Activated CD8-positive, alpha-beta T cell treated with anti-CD3 and anti-CD28 coated beads, Interleukin-2, amount 10 ng/mL, durations not matched to agents 7 days and 5 days (primary cell): ENCODE measurements around the gene CWC27. TPM values are rescaled to one million over a fixed set of nuclear protein-coding genes. Genes with fewer than 3 reads are reported as not detected.

Source experiments
- ATAC-seq: fragments of 150-1000 bp; cut with Tn5 transposase; one replicate; pipeline ENCODE4 v1.10.0; 2021; ENCODE audit warnings: moderate library complexity
- CTCF ChIA-PET: fragments of 350-600 bp; sonication (Branson Sonifier 250); formaldehyde crosslinking; loops from one replicate; lab custom pipeline; 2021; ENCODE audit warnings: antibody characterized with exemption; lab: Charles Lee
- POLR2A ChIA-PET: fragments of 350-600 bp; sonication (Branson Sonifier 250); formaldehyde crosslinking; loops from one replicate; lab custom pipeline; 2021; ENCODE audit warnings: antibody characterized with exemption; lab: Charles Lee
- DNase-seq: peaks from one replicate; pipeline ENCODE4 v3.0.0-alpha.2; 2020
- H3K27ac Mint-ChIP-seq: one replicate; pipeline ENCODE4 v1.8.0; 2021; ENCODE audit warnings: mild to moderate bottlenecking, mixed read lengths
- H3K27me3 Mint-ChIP-seq: one replicate; pipeline ENCODE4 v1.8.0; 2021; ENCODE audit warnings: low read depth, mixed read lengths
- H3K36me3 Mint-ChIP-seq: one replicate; pipeline ENCODE4 v1.8.0; 2021; ENCODE audit warnings: low read depth, mixed read lengths
- H3K4me1 Mint-ChIP-seq: one replicate; pipeline ENCODE4 v1.8.0; 2021; ENCODE audit warnings: low read depth, mixed read lengths
- H3K4me3 Mint-ChIP-seq: one replicate; pipeline ENCODE4 v1.8.0; 2021; ENCODE audit warnings: mild to moderate bottlenecking, mixed read lengths
- H3K9me3 Mint-ChIP-seq: one replicate; pipeline ENCODE4 v1.8.0; 2022; ENCODE audit warnings: mixed read lengths; ENCODE audit not compliant: insufficient read depth
- total RNA-seq, 2 experiments: library from RNA; stranded (reverse); gene quantifications; one replicate each; pipeline ENCODE4 v1.2.3, GENCODE V29; 2021

CWC27 gene
- total RNA-seq, 2 experiments from 2014 or later, result 23.2 to 23.7 TPM

GRCh38 chr5:64839936-64840335 is 71.2 kb downstream of the CWC27 start:
- no peak for ATAC-seq
- no peaks in the 10 kb centered on the region for H3K27me3 Mint-ChIP-seq
- H3K27ac Mint-ChIP-seq, result no peak overlapping the region
- H3K36me3 Mint-ChIP-seq, result peaks cover 22% of the 10 kb centered on the region
- H3K9me3 Mint-ChIP-seq, result peaks cover 3% of the 10 kb centered on the region
- no peak for DNase-seq
- ChIA-PET CTCF (interaction anchor here (1.0 kb wide), 1 partner anchor 643 kb away, joined by 3 read pairs; no protein-coding TSS in a partner anchor), POLR2A (no interaction called here)
- H3K4me3 Mint-ChIP-seq, result no peak overlapping the region
- H3K4me1 Mint-ChIP-seq, result no peaks in the 10 kb centered on the region

GRCh38 chr5:64840958-64841357 is 72.2 kb downstream of the CWC27 start:
- ChIA-PET CTCF (no interaction called here), POLR2A (no interaction called here)

GRCh38 chr5:64853777-64854176 is 85.0 kb downstream of the CWC27 start:
- ChIA-PET POLR2A (no interaction called here), CTCF (no interaction called here)
- ATAC-seq (no peak), DNase-seq (no peak)
- Mint-ChIP-seq H3K4me3 (no peak overlapping the region), H3K9me3 (no peaks in the 10 kb centered on the region), H3K36me3 (peaks cover 4% of the 10 kb centered on the region), H3K4me1 (no peaks in the 10 kb centered on the region), H3K27me3 (no peaks in the 10 kb centered on the region), H3K27ac (no peak overlapping the region)

More at GRCh38 chr5:64840958-64841357, 72.2 kb downstream of the CWC27 start:
- Mint-ChIP-seq H3K36me3 (peaks cover 28% of the 10 kb centered on the region), H3K27me3 (no peaks in the 10 kb centered on the region), H3K4me3 (no peak overlapping the region), H3K9me3 (peaks cover 12% of the 10 kb centered on the region), H3K27ac (no peak overlapping the region), H3K4me1 (no peaks in the 10 kb centered on the region)
- DNase-seq (no peak), ATAC-seq (no peak)

- H3K27me3 Mint-ChIP-seq, result no peaks in the 10 kb centered on the region
- no peak for DNase-seq
- no peak overlapping the region for H3K4me3 Mint-ChIP-seq
- H3K4me1 Mint-ChIP-seq, result no peaks in the 10 kb centered on the region
- H3K36me3 Mint-ChIP-seq, result peaks cover 4% of the 10 kb centered on the region
- H3K27ac Mint-ChIP-seq, result no peak overlapping the region
- H3K9me3 Mint-ChIP-seq, result no peaks in the 10 kb centered on the region
- ChIA-PET POLR2A (interaction anchor here (0.7 kb wide), 1 partner anchor 72 kb away, joined by 6 read pairs; no protein-coding TSS in a partner anchor), CTCF (no interaction called here)
- ATAC-seq, result no peak
Measured at GRCh38 chr5:64854855-64855254, 86.1 kb downstream of the CWC27 start.

- DNase-seq (no peak), ATAC-seq (no peak)
- CTCF ChIA-PET, result no interaction called here
- POLR2A ChIA-PET, result no interaction called here
- Mint-ChIP-seq H3K9me3 (no peaks in the 10 kb centered on the region), H3K4me1 (no peaks in the 10 kb centered on the region), H3K36me3 (no peaks in the 10 kb centered on the region), H3K27ac (no peak overlapping the region), H3K27me3 (no peaks in the 10 kb centered on the region), H3K4me3 (no peak overlapping the region)
Measured at GRCh38 chr5:64859881-64860280, 91.2 kb downstream of the CWC27 start.

- no peaks in the 10 kb centered on the region for H3K36me3 Mint-ChIP-seq
- CTCF ChIA-PET, result interaction anchor here (0.6 kb wide), 1 partner anchor 281 kb away, joined by 3 read pairs; no protein-coding TSS in a partner anchor
Measured at GRCh38 chr5:64861281-64861680, 92.6 kb downstream of the CWC27 start.

GRCh38 chr5:64864171-64864570 is 95.4 kb downstream of the CWC27 start:
- POLR2A ChIA-PET, result no interaction called here
- peaks cover 3% of the 10 kb centered on the region for H3K4me1 Mint-ChIP-seq
- no peaks in the 10 kb centered on the region for H3K9me3 Mint-ChIP-seq
- CTCF ChIA-PET, result no interaction called here
- no peak overlapping the region for H3K27ac Mint-ChIP-seq
- ATAC-seq, result no peak
- no peaks in the 10 kb centered on the region for H3K36me3 Mint-ChIP-seq
- H3K4me3 Mint-ChIP-seq, result no peak overlapping the region
- no peaks in the 10 kb centered on the region for H3K27me3 Mint-ChIP-seq
- DNase-seq, result no peak

More at GRCh38 chr5:64861281-64861680, 92.6 kb downstream of the CWC27 start:
- Mint-ChIP-seq H3K9me3 (no peaks in the 10 kb centered on the region), H3K27ac (no peak overlapping the region), H3K4me3 (no peak overlapping the region), H3K27me3 (no peaks in the 10 kb centered on the region), H3K4me1 (peaks cover 3% of the 10 kb centered on the region)
- POLR2A ChIA-PET, result no interaction called here
- DNase-seq (no peak), ATAC-seq (no peak)

GRCh38 chr5:64865662-64866061 is 96.9 kb downstream of the CWC27 start:
- H3K4me1 Mint-ChIP-seq, result peaks cover 3% of the 10 kb centered on the region
- H3K27me3 Mint-ChIP-seq, result no peaks in the 10 kb centered on the region
- H3K27ac Mint-ChIP-seq, result no peak overlapping the region
- H3K36me3 Mint-ChIP-seq, result no peaks in the 10 kb centered on the region
- H3K9me3 Mint-ChIP-seq, result no peaks in the 10 kb centered on the region
- CTCF ChIA-PET, result no interaction called here
- DNase-seq (no peak), ATAC-seq (no peak)
- no peak overlapping the region for H3K4me3 Mint-ChIP-seq
- POLR2A ChIA-PET, result no interaction called here

GRCh38 chr5:64869419-64869818 is 100.7 kb downstream of the CWC27 start:
- H3K9me3 Mint-ChIP-seq, result no peaks in the 10 kb centered on the region
- ChIA-PET CTCF (no interaction called here), POLR2A (no interaction called here)
- DNase-seq (no peak), ATAC-seq (no peak)
- no peaks in the 10 kb centered on the region for H3K36me3 Mint-ChIP-seq
- no peak overlapping the region for H3K27ac Mint-ChIP-seq
- H3K4me3 Mint-ChIP-seq, result no peak overlapping the region
- H3K27me3 Mint-ChIP-seq, result no peaks in the 10 kb centered on the region
- H3K4me1 Mint-ChIP-seq, result peaks cover 3% of the 10 kb centered on the region

- ChIA-PET POLR2A (no interaction called here), CTCF (no interaction called here)
- Mint-ChIP-seq H3K4me1 (no peaks in the 10 kb centered on the region), H3K9me3 (no peaks in the 10 kb centered on the region), H3K27me3 (no peaks in the 10 kb centered on the region), H3K36me3 (no peaks in the 10 kb centered on the region), H3K4me3 (no peak overlapping the region), H3K27ac (no peak overlapping the region)
- no peak for ATAC-seq
- DNase-seq, result no peak
Measured at GRCh38 chr5:64872044-64872443, 103.3 kb downstream of the CWC27 start.

- ATAC-seq (no peak), DNase-seq (no peak)
- Mint-ChIP-seq H3K4me1 (no peaks in the 10 kb centered on the region), H3K36me3 (no peaks in the 10 kb centered on the region), H3K27ac (no peak overlapping the region), H3K4me3 (no peak overlapping the region), H3K27me3 (no peaks in the 10 kb centered on the region), H3K9me3 (no peaks in the 10 kb centered on the region)
- CTCF ChIA-PET, result no interaction called here
- POLR2A ChIA-PET, result no interaction called here
Measured at GRCh38 chr5:64873441-64873840, 104.7 kb downstream of the CWC27 start.

GRCh38 chr5:64874753-64875152 is 106.0 kb downstream of the CWC27 start:
- Mint-ChIP-seq H3K4me1 (no peaks in the 10 kb centered on the region), H3K4me3 (no peak overlapping the region), H3K27ac (no peak overlapping the region), H3K9me3 (no peaks in the 10 kb centered on the region), H3K36me3 (no peaks in the 10 kb centered on the region), H3K27me3 (no peaks in the 10 kb centered on the region)
- DNase-seq, result no peak
- ChIA-PET CTCF (no interaction called here), POLR2A (no interaction called here)
- no peak for ATAC-seq

GRCh38 chr5:64876203-64876602 is 107.5 kb downstream of the CWC27 start:
- ATAC-seq (no peak), DNase-seq (no peak)
- H3K4me1 Mint-ChIP-seq, result no peaks in the 10 kb centered on the region
- CTCF ChIA-PET, result no interaction called here
- H3K27ac Mint-ChIP-seq, result no peak overlapping the region
- H3K4me3 Mint-ChIP-seq, result no peak overlapping the region
- no peaks in the 10 kb centered on the region for H3K27me3 Mint-ChIP-seq
- POLR2A ChIA-PET, result no interaction called here
- no peaks in the 10 kb centered on the region for H3K9me3 Mint-ChIP-seq
- H3K36me3 Mint-ChIP-seq, result no peaks in the 10 kb centered on the region
